ENCODE results near the gene DNM1.

DNA sequence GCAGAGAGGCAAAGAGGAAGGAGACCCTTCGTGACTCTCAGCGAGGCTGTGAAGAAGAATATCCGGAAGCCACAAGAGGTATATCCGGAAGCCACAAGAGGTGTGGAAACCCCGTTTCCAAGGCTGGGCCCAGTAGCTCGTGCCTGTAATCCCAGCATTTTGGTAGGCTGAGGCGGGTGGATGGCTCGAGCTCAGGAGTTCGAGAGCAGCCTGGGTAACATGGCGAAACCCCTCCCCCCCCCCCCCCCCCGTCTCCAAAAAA lies 43.7 kb upstream of the DNM1 start:
- TF ChIP-seq, protein P1, sequence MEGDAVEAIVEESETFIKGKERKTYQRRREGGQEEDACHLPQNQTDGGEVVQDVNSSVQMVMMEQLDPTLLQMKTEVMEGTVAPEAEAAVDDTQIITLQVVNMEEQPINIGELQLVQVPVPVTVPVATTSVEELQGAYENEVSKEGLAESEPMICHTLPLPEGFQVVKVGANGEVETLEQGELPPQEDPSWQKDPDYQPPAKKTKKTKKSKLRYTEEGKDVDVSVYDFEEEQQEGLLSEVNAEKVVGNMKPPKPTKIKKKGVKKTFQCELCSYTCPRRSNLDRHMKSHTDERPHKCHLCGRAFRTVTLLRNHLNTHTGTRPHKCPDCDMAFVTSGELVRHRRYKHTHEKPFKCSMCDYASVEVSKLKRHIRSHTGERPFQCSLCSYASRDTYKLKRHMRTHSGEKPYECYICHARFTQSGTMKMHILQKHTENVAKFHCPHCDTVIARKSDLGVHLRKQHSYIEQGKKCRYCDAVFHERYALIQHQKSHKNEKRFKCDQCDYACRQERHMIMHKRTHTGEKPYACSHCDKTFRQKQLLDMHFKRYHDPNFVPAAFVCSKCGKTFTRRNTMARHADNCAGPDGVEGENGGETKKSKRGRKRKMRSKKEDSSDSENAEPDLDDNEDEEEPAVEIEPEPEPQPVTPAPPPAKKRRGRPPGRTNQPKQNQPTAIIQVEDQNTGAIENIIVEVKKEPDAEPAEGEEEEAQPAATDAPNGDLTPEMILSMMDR (IDR thresholded peaks at IDR 0.05) = no peak
- TF ChIP-seq, protein P2, sequence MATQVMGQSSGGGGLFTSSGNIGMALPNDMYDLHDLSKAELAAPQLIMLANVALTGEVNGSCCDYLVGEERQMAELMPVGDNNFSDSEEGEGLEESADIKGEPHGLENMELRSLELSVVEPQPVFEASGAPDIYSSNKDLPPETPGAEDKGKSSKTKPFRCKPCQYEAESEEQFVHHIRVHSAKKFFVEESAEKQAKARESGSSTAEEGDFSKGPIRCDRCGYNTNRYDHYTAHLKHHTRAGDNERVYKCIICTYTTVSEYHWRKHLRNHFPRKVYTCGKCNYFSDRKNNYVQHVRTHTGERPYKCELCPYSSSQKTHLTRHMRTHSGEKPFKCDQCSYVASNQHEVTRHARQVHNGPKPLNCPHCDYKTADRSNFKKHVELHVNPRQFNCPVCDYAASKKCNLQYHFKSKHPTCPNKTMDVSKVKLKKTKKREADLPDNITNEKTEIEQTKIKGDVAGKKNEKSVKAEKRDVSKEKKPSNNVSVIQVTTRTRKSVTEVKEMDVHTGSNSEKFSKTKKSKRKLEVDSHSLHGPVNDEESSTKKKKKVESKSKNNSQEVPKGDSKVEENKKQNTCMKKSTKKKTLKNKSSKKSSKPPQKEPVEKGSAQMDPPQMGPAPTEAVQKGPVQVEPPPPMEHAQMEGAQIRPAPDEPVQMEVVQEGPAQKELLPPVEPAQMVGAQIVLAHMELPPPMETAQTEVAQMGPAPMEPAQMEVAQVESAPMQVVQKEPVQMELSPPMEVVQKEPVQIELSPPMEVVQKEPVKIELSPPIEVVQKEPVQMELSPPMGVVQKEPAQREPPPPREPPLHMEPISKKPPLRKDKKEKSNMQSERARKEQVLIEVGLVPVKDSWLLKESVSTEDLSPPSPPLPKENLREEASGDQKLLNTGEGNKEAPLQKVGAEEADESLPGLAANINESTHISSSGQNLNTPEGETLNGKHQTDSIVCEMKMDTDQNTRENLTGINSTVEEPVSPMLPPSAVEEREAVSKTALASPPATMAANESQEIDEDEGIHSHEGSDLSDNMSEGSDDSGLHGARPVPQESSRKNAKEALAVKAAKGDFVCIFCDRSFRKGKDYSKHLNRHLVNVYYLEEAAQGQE (IDR thresholded peaks at IDR 0.05; ENCODE audit: low read depth, low read length) = no peak
- TF ChIP-seq MAX (IDR thresholded peaks at IDR 0.05; ENCODE audit: low read depth) = no peak
- no peak for TF ChIP-seq CHD2 (IDR thresholded peaks at IDR 0.05; ENCODE audit: low read length, partially characterized antibody)
- TF ChIP-seq RXRA (IDR thresholded peaks at IDR 0.05; ENCODE audit: borderline replicate concordance, low read depth) = no peak
- TF ChIP-seq TCF12 (IDR thresholded peaks at IDR 0.05) = no peak
- no peak for TF ChIP-seq POLR2AphosphoS5 (IDR thresholded peaks at IDR 0.05; ENCODE audit: low read depth, low read length)
- no peak for TF ChIP-seq JUND (IDR thresholded peaks at IDR 0.05)
- TF ChIP-seq FOXM1 (IDR thresholded peaks at IDR 0.05; ENCODE audit: low read depth) = no peak
- TF ChIP-seq NRF1 (IDR thresholded peaks at IDR 0.05; ENCODE audit: low read depth, low read length) = no peak

All from SK-N-SH (cell line).